WTC11 (cell line): ENCODE measurements around the gene ZFPL1. TPM values are rescaled to one million over a fixed set of nuclear protein-coding genes. Genes with fewer than 3 reads are reported as not detected.

Source experiments
- ATAC-seq: fragments of 200-7000 bp; cut with Tn5 transposase; 2 replicates; pipeline ENCODE4 v1.10.0; 2021; ENCODE audit warnings: mild to moderate bottlenecking, moderate library complexity
- CTCF ChIA-PET: fragments of 300-600 bp; sonication (Branson Sonifier 250); formaldehyde crosslinking; loops from one replicate; lab custom pipeline; 2021; ENCODE audit warnings: antibody characterized with exemption; lab: Charles Lee
- POLR2A ChIA-PET: fragments of 350-600 bp; sonication (Branson Sonifier 250); formaldehyde crosslinking; loops from one replicate; lab custom pipeline; 2021; ENCODE audit warnings: antibody characterized with exemption; lab: Charles Lee
- DNase-seq: peaks from one replicate; pipeline ENCODE4 v3.0.0; 2021; ENCODE audit warnings: low spot score
- H3K27ac Mint-ChIP-seq: 2 replicates; pipeline ENCODE4 v1.8.0; 2021; ENCODE audit warnings: mixed read lengths
- H3K27me3 Mint-ChIP-seq: 2 replicates; pipeline ENCODE4 v1.8.0; 2021; ENCODE audit warnings: low read depth, mild to moderate bottlenecking, moderate library complexity, mixed read lengths
- H3K36me3 Mint-ChIP-seq: 2 replicates; pipeline ENCODE4 v1.8.0; 2021; ENCODE audit warnings: mixed read lengths
- H3K4me1 Mint-ChIP-seq: 2 replicates; pipeline ENCODE4 v1.8.0; 2022; ENCODE audit warnings: mixed read lengths
- H3K4me3 Mint-ChIP-seq: 2 replicates; pipeline ENCODE4 v1.8.0; 2021; ENCODE audit warnings: mild to moderate bottlenecking, moderate library complexity, mixed read lengths
- H3K9me3 Mint-ChIP-seq: 2 replicates; pipeline ENCODE4 v1.8.0; 2021; ENCODE audit warnings: mixed read lengths
- ATF2 ChIP-seq: sonication (generic); formaldehyde crosslinking; IDR thresholded peaks from 2 replicates; pipeline ENCODE4 v1.8.1; 2022; ENCODE audit warnings: low read depth, missing genetic modification reagents, borderline replicate concordance
- CBFB ChIP-seq: sonication (generic); formaldehyde crosslinking; IDR thresholded peaks from 2 replicates; pipeline ENCODE4 v1.8.1; 2022; ENCODE audit warnings: mild to moderate bottlenecking, low read depth, missing genetic modification reagents
- CDX4 ChIP-seq: fragments of 250-450 bp; sonication (Bioruptor Pico); IDR thresholded peaks from 2 replicates; pipeline ENCODE4 v1.9.0; 2021; ENCODE audit warnings: moderate library complexity, mild to moderate bottlenecking, inconsistent platforms, borderline replicate concordance
- E2F1 ChIP-seq: sonication (generic); formaldehyde crosslinking; IDR thresholded peaks from 2 replicates; pipeline ENCODE4 v1.8.0; 2022; ENCODE audit warnings: mild to moderate bottlenecking, missing genetic modification reagents
- ELF4 ChIP-seq: sonication (generic); formaldehyde crosslinking; IDR thresholded peaks from 2 replicates; pipeline ENCODE4 v1.8.1; 2022; ENCODE audit warnings: low read depth, mild to moderate bottlenecking, moderate library complexity, missing genetic modification reagents
- ETV6 ChIP-seq: sonication (generic); formaldehyde crosslinking; IDR thresholded peaks from 2 replicates; pipeline ENCODE4 v1.8.1; 2022; ENCODE audit warnings: mild to moderate bottlenecking, missing genetic modification reagents
- IRF2 ChIP-seq: sonication (generic); formaldehyde crosslinking; IDR thresholded peaks from 2 replicates; pipeline ENCODE4 v1.8.0; 2022; ENCODE audit warnings: low read depth, missing genetic modification reagents, borderline replicate concordance
- JUN ChIP-seq: sonication (generic); formaldehyde crosslinking; IDR thresholded peaks from 2 replicates; pipeline ENCODE4 v1.8.0; 2023; ENCODE audit warnings: mild to moderate bottlenecking, missing genetic modification reagents
- MYBL2 ChIP-seq: sonication (generic); formaldehyde crosslinking; IDR thresholded peaks from 2 replicates; pipeline ENCODE4 v1.8.1; 2023; ENCODE audit warnings: mild to moderate bottlenecking, moderate library complexity, missing genetic modification reagents
- NFATC4 ChIP-seq: fragments of 250-450 bp; sonication (Bioruptor Pico); IDR thresholded peaks from 2 replicates; pipeline ENCODE4 v1.9.0; 2021; ENCODE audit warnings: mild to moderate bottlenecking
- OVOL2 ChIP-seq: fragments of 250-450 bp; sonication (Bioruptor Pico); IDR thresholded peaks from 2 replicates; pipeline ENCODE4 v1.9.0; 2021; ENCODE audit warnings: mild to moderate bottlenecking, borderline replicate concordance
- STAT6 ChIP-seq: sonication (generic); formaldehyde crosslinking; conservative IDR thresholded peaks from 2 replicates; pipeline ENCODE4 v1.8.1; 2023; ENCODE audit warnings: mild to moderate bottlenecking, low read depth, missing genetic modification reagents, moderate library complexity
- TCF7 ChIP-seq: sonication (generic); formaldehyde crosslinking; IDR thresholded peaks from 2 replicates; pipeline ENCODE4 v1.8.0; 2022; ENCODE audit warnings: mild to moderate bottlenecking, low read depth, missing genetic modification reagents, moderate library complexity
- TEAD4 ChIP-seq: sonication (generic); formaldehyde crosslinking; IDR thresholded peaks from 2 replicates; pipeline ENCODE4 v1.8.0; 2022; ENCODE audit warnings: mild to moderate bottlenecking, missing genetic modification reagents
- ZMAT4 ChIP-seq: fragments of 250-450 bp; sonication (Bioruptor Pico); IDR thresholded peaks from 2 replicates; pipeline ENCODE4 v1.9.0; 2021; ENCODE audit warnings: mild to moderate bottlenecking
- ZNF121 ChIP-seq: sonication (generic); formaldehyde crosslinking; IDR thresholded peaks from 2 replicates; pipeline ENCODE4 v1.8.0; 2023; ENCODE audit warnings: missing genetic modification reagents
- ZNF281 ChIP-seq: sonication (generic); formaldehyde crosslinking; IDR thresholded peaks from 2 replicates; pipeline ENCODE4 v1.8.0; 2023; ENCODE audit warnings: mild to moderate bottlenecking, missing genetic modification reagents
- ZNF423 ChIP-seq: fragments of 250-450 bp; sonication (Bioruptor Pico); IDR thresholded peaks from 2 replicates; pipeline ENCODE4 v2.1.2; 2022; ENCODE audit warnings: mild to moderate bottlenecking, moderate library complexity
- ZNF425 ChIP-seq: fragments of 250-450 bp; sonication (Bioruptor Pico); conservative IDR thresholded peaks from 2 replicates; pipeline ENCODE4 v1.9.0; 2021; ENCODE audit warnings: mild to moderate bottlenecking
- total RNA-seq: library from RNA; stranded (reverse); gene quantifications from 3 replicates; pipeline ENCODE4 v1.2.3, GENCODE V29; 2021

Gene ZFPL1
- total RNA-seq, 1 experiment from 2014 or later: 33.8 TPM

- no peak for TF ChIP-seq IRF2 (CRISPR knock-in tag)
- no peak for TF ChIP-seq ZNF425 (CRISPR knock-in tag)
- TF ChIP-seq ELF4 (CRISPR knock-in tag): no peak
- no peak for TF ChIP-seq OVOL2 (CRISPR knock-in tag)
Observed at GRCh38 chr11:65034423-65034822, 49.6 kb upstream of the ZFPL1 start (continued).

GRCh38 chr11:65035579-65035978, 48.4 kb upstream of the ZFPL1 start:
- ATAC-seq (no peak), DNase-seq (no peak)
- ChIA-PET CTCF (interaction anchor here (0.9 kb wide), 1 partner anchor 147 kb away, joined by 3 read pairs; no protein-coding TSS in a partner anchor), POLR2A (no interaction called here)
- no peak overlapping the region for H3K27ac Mint-ChIP-seq
- H3K4me1 Mint-ChIP-seq: no peaks in the 10 kb centered on the region
- H3K27me3 Mint-ChIP-seq: no peaks in the 10 kb centered on the region
- no peak overlapping the region for H3K4me3 Mint-ChIP-seq
- no peaks in the 10 kb centered on the region for H3K36me3 Mint-ChIP-seq
- TF ChIP-seq E2F1 (CRISPR knock-in tag) (no peak), ETV6 (CRISPR knock-in tag) (no peak), ZMAT4 (CRISPR knock-in tag) (no peak), CBFB (CRISPR knock-in tag) (no peak), STAT6 (no peak), NFATC4 (no peak), ATF2 (CRISPR knock-in tag) (no peak), ZNF121 (CRISPR knock-in tag) (no peak)
- no peaks in the 10 kb centered on the region for H3K9me3 Mint-ChIP-seq

- Mint-ChIP-seq H3K27me3 (no peaks in the 10 kb centered on the region), H3K4me3 (no peak overlapping the region), H3K36me3 (no peaks in the 10 kb centered on the region), H3K27ac (no peak overlapping the region), H3K4me1 (no peaks in the 10 kb centered on the region), H3K9me3 (no peaks in the 10 kb centered on the region)
- DNase-seq: no peak
- POLR2A ChIA-PET: no interaction called here
- ATAC-seq: no peak
- CTCF ChIA-PET: interaction anchor here (0.6 kb wide), 1 partner anchor 258 kb away, joined by 3 read pairs; no protein-coding TSS in a partner anchor
- TF ChIP-seq TCF7 (no peak), E2F1 (CRISPR knock-in tag) (no peak), MYBL2 (CRISPR knock-in tag) (no peak), TEAD4 (CRISPR knock-in tag) (no peak), ZNF423 (no peak), ZNF281 (CRISPR knock-in tag) (no peak), CDX4 (CRISPR knock-in tag) (no peak), JUN (CRISPR knock-in tag) (no peak), IRF2 (CRISPR knock-in tag) (no peak)
Observed at GRCh38 chr11:65036931-65037330, 47.1 kb upstream of the ZFPL1 start.
